ENCODE results near the gene SLC6A3.

GRCh38 chr5:1478271-1479035 lies 33.2 kb upstream of the SLC6A3 start:
- no peak for TF ChIP-seq CTCF (IDR thresholded peaks at IDR 0.05)
- TF ChIP-seq POLR2A (IDR thresholded peaks at IDR 0.05): no peak
- no peak for TF ChIP-seq EP300 (IDR thresholded peaks at IDR 0.05)

All from ovary (tissue), 3 donors.